GM12873 (cell line): ENCODE measurements around the gene OGFR.

ENCODE experiments used
- TF ChIP-seq, protein P1 (sequence below): IDR thresholded peaks from 2 replicates; pipeline ENCODE4 v1.5.1; 2012; ENCODE audit warnings: low read depth, mild to moderate bottlenecking, moderate library complexity, low read length, control low read depth; ENCODE audit not compliant: insufficient read depth; ENCODE audit errors: missing control alignments

OGFR gene

GRCh38 chr20:62861726-62862336, 57.2 kb downstream of the OGFR start, which contains the start of gene TCFL5:
Gene TCFL5 (minus strand): TSS chr20:62861822. CDS start chr20:62861670, 152 bp downstream.
- TF ChIP-seq, protein P1, sequence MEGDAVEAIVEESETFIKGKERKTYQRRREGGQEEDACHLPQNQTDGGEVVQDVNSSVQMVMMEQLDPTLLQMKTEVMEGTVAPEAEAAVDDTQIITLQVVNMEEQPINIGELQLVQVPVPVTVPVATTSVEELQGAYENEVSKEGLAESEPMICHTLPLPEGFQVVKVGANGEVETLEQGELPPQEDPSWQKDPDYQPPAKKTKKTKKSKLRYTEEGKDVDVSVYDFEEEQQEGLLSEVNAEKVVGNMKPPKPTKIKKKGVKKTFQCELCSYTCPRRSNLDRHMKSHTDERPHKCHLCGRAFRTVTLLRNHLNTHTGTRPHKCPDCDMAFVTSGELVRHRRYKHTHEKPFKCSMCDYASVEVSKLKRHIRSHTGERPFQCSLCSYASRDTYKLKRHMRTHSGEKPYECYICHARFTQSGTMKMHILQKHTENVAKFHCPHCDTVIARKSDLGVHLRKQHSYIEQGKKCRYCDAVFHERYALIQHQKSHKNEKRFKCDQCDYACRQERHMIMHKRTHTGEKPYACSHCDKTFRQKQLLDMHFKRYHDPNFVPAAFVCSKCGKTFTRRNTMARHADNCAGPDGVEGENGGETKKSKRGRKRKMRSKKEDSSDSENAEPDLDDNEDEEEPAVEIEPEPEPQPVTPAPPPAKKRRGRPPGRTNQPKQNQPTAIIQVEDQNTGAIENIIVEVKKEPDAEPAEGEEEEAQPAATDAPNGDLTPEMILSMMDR: no peak
